Right atrium auricular region (tissue), 2 donors: ENCODE data around the gene USF1. TPM values are rescaled to one million over a fixed set of nuclear protein-coding genes. Genes with fewer than 3 reads are reported as not detected.
A peak's percentile ranks its signal among the peaks of the same experiment; 100 is the strongest.

Source experiments
- DNase-seq: peaks from one replicate; pipeline ENCODE4 v3.0.0-alpha.2; 2019; ENCODE audit warnings: low spot score
- H3K27ac ChIP-seq, 2 donors: fragments of 200-600 bp; sonication (generic); 1 replicate in 1 of 2; 2 replicates in 1 of 2; pipeline ENCODE4 v1.5.1; 2016 to 2019
- H3K27me3 ChIP-seq, 2 donors: fragments of 200-600 bp; sonication (generic); one replicate each; pipeline versions ENCODE4 v1.5.1 to v1.6.0; 2017 to 2019
- H3K36me3 ChIP-seq: fragments of 200-600 bp; sonication (generic); one replicate; pipeline ENCODE4 v1.5.1; 2016
- H3K4me1 ChIP-seq, 2 donors: fragments of 200-600 bp; sonication (generic); one replicate each; pipeline versions ENCODE4 v1.5.1 to v1.6.0; 2017 to 2019
- H3K4me3 ChIP-seq, 2 donors: fragments of 200-600 bp; sonication (generic); 1 replicate in 1 of 2; 2 replicates in 1 of 2; pipeline ENCODE4 v1.5.1; 2017 to 2019; ENCODE audit warnings: mild to moderate bottlenecking in 1 of 2, moderate library complexity in 1 of 2
- H3K9me3 ChIP-seq, 2 donors: fragments of 200-600 bp; sonication (generic); one replicate each; pipeline ENCODE4 v1.5.1; 2019
- total RNA-seq, 2 donors: library from RNA; depleted of rRNA; stranded (reverse); fragments of >200 nt; gene quantifications; one replicate each; pipeline ENCODE4 v1.1.0, GENCODE V29; 2016
- TF ChIP-seq, protein P1 (sequence below), 2 donors: fragments of 200-600 bp; sonication (generic); IDR thresholded peaks; one replicate each; pipeline ENCODE4 v1.5.1; 2019; ENCODE audit warnings: antibody characterized with exemption in 2 of 2

USF1 gene
- total RNA-seq, 2 donors from 2014 or later, result 21.7 to 25.5 TPM

DNA sequence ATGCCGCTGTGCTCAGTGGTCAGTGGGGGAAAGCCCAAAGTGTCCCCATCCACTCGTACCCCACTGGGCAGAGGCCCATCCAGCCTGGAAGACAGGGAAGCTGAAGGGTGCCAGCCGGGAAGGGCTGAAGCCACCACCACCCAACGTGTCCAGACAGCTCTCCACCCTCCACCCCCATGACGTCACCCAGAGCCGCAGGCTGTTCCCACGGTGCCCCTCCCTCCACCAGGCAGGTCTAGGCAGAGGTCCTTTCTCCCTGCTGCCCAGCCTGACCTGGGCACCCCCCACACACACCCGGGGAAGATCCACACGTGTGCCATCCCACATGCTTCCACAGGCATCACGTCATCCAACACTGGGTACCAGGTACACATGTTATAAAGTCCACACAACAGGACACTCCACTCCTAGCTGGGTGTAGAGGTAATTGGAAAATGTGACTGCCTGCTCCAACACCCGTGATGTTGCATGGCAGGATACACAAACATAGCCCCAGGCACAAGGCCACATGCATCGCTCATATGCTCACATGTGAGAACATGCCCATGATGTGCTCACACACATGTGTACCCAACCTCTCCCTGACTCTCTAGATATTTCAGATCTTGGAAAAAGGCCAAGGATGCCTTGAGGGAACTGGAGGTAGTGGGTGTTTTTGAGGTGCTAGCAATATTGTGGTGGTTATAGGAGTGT is 29.0 kb upstream of the USF1 start:
- TF ChIP-seq, protein P1, sequence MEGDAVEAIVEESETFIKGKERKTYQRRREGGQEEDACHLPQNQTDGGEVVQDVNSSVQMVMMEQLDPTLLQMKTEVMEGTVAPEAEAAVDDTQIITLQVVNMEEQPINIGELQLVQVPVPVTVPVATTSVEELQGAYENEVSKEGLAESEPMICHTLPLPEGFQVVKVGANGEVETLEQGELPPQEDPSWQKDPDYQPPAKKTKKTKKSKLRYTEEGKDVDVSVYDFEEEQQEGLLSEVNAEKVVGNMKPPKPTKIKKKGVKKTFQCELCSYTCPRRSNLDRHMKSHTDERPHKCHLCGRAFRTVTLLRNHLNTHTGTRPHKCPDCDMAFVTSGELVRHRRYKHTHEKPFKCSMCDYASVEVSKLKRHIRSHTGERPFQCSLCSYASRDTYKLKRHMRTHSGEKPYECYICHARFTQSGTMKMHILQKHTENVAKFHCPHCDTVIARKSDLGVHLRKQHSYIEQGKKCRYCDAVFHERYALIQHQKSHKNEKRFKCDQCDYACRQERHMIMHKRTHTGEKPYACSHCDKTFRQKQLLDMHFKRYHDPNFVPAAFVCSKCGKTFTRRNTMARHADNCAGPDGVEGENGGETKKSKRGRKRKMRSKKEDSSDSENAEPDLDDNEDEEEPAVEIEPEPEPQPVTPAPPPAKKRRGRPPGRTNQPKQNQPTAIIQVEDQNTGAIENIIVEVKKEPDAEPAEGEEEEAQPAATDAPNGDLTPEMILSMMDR (IDR thresholded peaks at IDR 0.05), result no peak
- Histone ChIP-seq H3K9me3 (no peaks in the 10 kb centered on the region), H3K27me3 (no peaks in the 10 kb centered on the region), H3K27ac (no peak overlapping the region), H3K36me3 (no peaks in the 10 kb centered on the region), H3K4me1 (no peaks in the 10 kb centered on the region), H3K4me3 (no peak overlapping the region)
- DNase-seq, result no peak

DNA sequence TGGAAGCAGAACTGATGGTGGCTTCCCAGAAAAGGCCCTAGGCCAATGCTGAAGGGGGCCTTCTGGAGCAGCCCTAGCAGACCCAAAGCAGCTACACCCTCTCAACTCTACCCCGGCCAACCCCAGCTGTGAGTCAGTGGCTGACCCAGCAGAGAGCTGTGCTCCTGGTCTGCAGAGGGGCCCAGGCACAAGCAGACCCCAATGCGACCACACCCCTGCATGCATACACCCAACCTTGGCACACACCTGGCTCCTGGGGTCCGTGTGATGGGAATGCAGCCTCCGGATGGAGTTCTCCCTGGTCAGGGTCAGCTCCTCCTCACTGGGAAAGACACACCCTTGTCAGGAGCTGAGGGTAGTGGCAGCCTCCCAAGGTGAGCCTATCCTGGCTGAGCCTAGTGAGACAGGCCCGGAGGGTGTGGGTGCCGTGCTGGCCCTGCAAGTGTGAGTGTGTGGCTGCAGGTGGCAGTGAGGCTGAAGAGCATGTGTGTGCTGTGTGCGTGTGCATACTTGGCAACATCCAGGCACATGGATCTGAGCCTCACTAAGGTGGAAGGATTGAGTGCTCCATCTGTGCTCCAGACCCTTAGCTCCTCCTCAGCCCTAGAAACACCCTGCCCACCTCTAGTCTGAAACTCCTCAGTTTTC is 27.8 kb upstream of the USF1 start:
- no peaks in the 10 kb centered on the region for H3K4me1 ChIP-seq
- DNase-seq, result no peak
- TF ChIP-seq, protein P1 (IDR thresholded peaks at IDR 0.05), result no peak
- no peaks in the 10 kb centered on the region for H3K9me3 ChIP-seq
- no peak overlapping the region for H3K4me3 ChIP-seq
- no peak overlapping the region for H3K27ac ChIP-seq
- H3K27me3 ChIP-seq, result no peaks in the 10 kb centered on the region
- no peaks in the 10 kb centered on the region for H3K36me3 ChIP-seq

DNA sequence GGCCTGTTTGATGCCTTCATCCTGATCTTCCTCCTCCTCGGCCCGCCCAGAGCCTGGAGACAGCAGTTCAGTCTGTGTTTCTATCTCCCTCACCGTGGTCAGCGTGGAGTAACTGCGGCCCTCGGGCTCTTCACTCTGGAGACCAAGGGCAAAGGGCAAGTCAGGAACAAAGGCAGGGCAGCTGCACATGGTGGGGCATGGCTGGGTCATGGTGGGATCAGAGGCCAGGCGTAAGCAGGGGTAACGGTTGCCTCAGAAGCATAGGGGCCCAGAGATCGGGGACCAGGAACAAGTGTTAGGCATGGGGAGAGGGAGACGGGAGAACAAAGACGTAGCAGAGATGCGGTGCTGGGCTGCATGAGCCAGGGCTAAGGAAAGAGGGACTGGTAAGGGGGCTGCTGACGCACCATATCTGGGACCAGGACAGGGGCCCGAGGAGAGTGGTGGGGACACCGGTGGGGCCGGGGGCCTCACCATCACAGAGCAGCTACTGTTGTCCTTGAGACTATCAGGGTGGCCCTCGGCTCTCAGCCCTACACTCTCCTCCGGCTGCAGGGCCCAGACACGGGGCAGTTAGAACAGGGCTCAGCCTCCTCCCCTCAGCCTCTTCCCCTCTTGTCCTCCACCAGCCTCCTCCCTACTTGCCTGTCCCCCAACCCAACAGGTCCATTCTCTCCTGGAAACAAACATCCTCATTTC is 27.1 kb upstream of the USF1 start:
- Histone ChIP-seq H3K36me3 (no peaks in the 10 kb centered on the region), H3K4me3 (no peak overlapping the region), H3K4me1 (no peaks in the 10 kb centered on the region), H3K27me3 (no peaks in the 10 kb centered on the region), H3K27ac (no peak overlapping the region), H3K9me3 (no peaks in the 10 kb centered on the region)
- no peak for DNase-seq
- TF ChIP-seq, protein P1 (IDR thresholded peaks at IDR 0.05), result no peak

DNA sequence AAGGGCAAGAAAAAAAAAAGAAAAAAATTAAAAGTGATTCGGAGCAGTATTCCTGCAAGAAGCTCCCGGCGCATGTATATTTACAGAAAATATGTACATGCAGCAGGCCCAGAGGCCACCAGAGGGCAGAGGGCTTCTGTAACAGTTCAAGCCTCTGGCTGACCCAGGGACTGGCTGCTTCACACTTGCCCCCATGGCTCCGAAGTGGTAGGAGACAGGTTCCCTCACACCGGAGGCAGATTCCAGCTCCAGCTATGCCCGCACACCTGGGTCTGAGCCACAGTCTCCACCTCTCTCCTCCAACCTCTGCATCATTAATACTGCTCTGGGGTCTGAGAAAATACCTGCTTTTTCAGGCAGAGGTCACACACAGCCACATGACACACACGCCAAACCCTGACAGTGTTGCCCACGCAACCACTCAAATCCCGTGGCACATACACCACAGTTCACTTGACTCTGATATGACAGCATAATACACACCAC is 26.2 kb upstream of the USF1 start:
- H3K9me3 ChIP-seq, result no peaks in the 10 kb centered on the region
- TF ChIP-seq, protein P1 (IDR thresholded peaks at IDR 0.05), result peak in 1 of 2 donors; percentile 57
- no peak overlapping the region for H3K4me3 ChIP-seq
- no peaks in the 10 kb centered on the region for H3K36me3 ChIP-seq
- H3K27me3 ChIP-seq, result no peaks in the 10 kb centered on the region
- H3K4me1 ChIP-seq, result no peaks in the 10 kb centered on the region
- H3K27ac ChIP-seq, result no peak overlapping the region
- DNase-seq, result peak; percentile 77

DNA sequence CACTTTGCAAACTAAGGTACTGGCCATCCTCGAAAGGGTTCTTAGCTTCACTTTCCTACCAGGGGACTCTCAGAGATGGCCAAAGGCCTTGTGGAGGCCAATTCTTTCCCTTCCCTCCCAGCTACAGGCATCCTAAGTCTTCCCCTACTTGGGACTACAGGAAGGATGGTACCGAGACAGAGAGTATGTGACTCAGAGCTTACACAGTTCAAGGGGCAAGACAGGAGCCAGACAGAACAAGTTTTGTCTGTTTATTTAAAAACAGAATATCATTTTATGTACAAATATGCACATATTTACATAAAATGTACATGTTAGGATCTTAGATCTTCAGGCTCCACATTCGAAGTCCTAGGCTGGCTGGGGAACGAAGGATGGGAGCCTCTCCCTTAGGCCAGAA is 25.0 kb upstream of the USF1 start:
- TF ChIP-seq, protein P1 (IDR thresholded peaks at IDR 0.05), result no peak
- no peaks in the 10 kb centered on the region for H3K9me3 ChIP-seq
- H3K4me1 ChIP-seq, result no peaks in the 10 kb centered on the region
- H3K27me3 ChIP-seq, result no peaks in the 10 kb centered on the region
- DNase-seq, result no peak
- H3K4me3 ChIP-seq, result no peak overlapping the region
- no peak overlapping the region for H3K27ac ChIP-seq
- no peaks in the 10 kb centered on the region for H3K36me3 ChIP-seq
